SK-N-SH treated with all-trans-retinoic acid at 6 μM for 48 hours (cell line): ENCODE measurements around the gene SYTL3.

ENCODE experiments used
- ARNTL ChIP-seq: fragments of 450-650 bp; formaldehyde crosslinking; IDR thresholded peaks from 2 replicates; pipeline ENCODE4 v1.5.0; 2020; ENCODE audit warnings: low read depth, mild to moderate bottlenecking, moderate library complexity, borderline replicate concordance
- CREB5 ChIP-seq: fragments of 250-450 bp; sonication (Bioruptor Pico); IDR thresholded peaks from 2 replicates; pipeline ENCODE4 v1.5.1; 2020; ENCODE audit warnings: low read depth, mild to moderate bottlenecking, moderate library complexity
- CSDC2 ChIP-seq: fragments of 250-450 bp; sonication (Bioruptor Pico); IDR thresholded peaks from 2 replicates; pipeline ENCODE4 v1.5.0; 2020; ENCODE audit warnings: mild to moderate bottlenecking, moderate library complexity
- ESRRG ChIP-seq: fragments of 250-450 bp; sonication (Bioruptor Pico); IDR thresholded peaks from 2 replicates; pipeline ENCODE4 v1.6.1; 2021; ENCODE audit warnings: mild to moderate bottlenecking
- OSR1 ChIP-seq: fragments of 250-450 bp; sonication (Bioruptor Pico); IDR thresholded peaks from 2 replicates; pipeline ENCODE4 v1.8.0; 2022; ENCODE audit warnings: moderate library complexity, mild to moderate bottlenecking, inconsistent platforms
- PPARA ChIP-seq: fragments of 250-450 bp; sonication (Bioruptor Pico); IDR thresholded peaks from 2 replicates; pipeline ENCODE4 v1.5.0; 2020; ENCODE audit warnings: mild to moderate bottlenecking, borderline replicate concordance
- RARB ChIP-seq: fragments of 250-450 bp; sonication (Bioruptor Pico); IDR thresholded peaks from 2 replicates; pipeline ENCODE4 v1.8.0; 2021; ENCODE audit warnings: mild to moderate bottlenecking, moderate library complexity
- TCF4 ChIP-seq: fragments of 250-450 bp; sonication (Bioruptor Pico); IDR thresholded peaks from 2 replicates; pipeline ENCODE4 v1.8.0; 2021; ENCODE audit warnings: mild to moderate bottlenecking, moderate library complexity, borderline replicate concordance
- ZFP3 ChIP-seq: fragments of 250-450 bp; sonication (Bioruptor Pico); IDR thresholded peaks from 2 replicates; pipeline ENCODE4 v1.5.0; 2020; ENCODE audit warnings: mild to moderate bottlenecking, moderate library complexity
- ZNF70 ChIP-seq: fragments of 450-650 bp; formaldehyde crosslinking; IDR thresholded peaks from 2 replicates; pipeline ENCODE4 v1.5.0; 2020; ENCODE audit warnings: mild to moderate bottlenecking, moderate library complexity
- TF ChIP-seq, protein P1 (sequence below): fragments of 250-450 bp; sonication (Bioruptor Pico); IDR thresholded peaks from 2 replicates; pipeline ENCODE4 v1.8.0; 2020; ENCODE audit warnings: mild to moderate bottlenecking, moderate library complexity, borderline replicate concordance

DNA sequence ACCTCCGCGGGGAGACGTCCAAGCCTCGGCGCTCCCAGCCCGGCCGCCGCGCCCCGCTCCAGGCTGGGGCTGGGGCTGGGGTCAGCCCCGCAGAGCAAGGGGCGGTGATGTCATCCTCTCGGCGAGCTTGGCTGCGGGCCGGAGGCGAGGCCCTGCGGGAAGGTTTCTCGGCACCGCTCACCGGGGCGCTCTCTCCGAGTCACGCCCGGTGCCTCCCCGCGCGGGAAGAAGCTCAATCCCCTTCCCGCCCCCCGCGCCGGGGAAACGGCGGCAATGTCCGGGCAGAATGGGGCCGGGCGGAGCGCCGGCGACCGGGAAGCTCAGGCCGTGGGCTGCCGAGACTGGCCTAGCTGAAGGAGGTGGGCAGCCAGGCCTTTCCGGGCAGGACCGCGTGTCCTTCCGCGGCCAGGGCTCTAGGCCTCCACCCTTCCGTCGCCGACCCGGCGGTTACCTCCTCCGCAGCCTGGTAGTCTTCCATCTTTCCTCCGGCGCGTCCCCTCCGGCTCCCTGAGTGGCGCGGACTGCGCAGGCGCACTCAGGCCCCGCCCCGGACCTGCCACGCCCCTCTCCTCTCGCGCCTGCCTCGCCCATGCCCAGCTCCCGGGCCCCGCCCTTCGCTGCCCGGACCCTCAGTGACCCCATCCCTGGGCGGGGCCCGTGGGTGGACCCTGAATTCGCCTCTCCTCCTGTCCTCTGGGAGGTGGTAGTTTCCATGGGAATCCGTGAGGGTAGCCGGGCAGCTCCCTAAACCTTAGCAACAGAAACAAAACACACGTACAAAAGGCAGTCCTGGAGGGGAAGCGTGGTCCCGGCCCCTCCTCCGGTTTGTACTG, 5.4 kb upstream of the SYTL3 start, which contains the start of gene DYNLT1:
- TF ChIP-seq, protein P1, sequence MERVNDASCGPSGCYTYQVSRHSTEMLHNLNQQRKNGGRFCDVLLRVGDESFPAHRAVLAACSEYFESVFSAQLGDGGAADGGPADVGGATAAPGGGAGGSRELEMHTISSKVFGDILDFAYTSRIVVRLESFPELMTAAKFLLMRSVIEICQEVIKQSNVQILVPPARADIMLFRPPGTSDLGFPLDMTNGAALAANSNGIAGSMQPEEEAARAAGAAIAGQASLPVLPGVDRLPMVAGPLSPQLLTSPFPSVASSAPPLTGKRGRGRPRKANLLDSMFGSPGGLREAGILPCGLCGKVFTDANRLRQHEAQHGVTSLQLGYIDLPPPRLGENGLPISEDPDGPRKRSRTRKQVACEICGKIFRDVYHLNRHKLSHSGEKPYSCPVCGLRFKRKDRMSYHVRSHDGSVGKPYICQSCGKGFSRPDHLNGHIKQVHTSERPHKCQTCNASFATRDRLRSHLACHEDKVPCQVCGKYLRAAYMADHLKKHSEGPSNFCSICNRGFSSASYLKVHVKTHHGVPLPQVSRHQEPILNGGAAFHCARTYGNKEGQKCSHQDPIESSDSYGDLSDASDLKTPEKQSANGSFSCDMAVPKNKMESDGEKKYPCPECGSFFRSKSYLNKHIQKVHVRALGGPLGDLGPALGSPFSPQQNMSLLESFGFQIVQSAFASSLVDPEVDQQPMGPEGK (CRISPR knock-in tag) = no peak
- TF ChIP-seq OSR1 (CRISPR knock-in tag) (no peak), ESRRG (CRISPR knock-in tag) (no peak), ZNF70 (CRISPR knock-in tag) (no peak), ZFP3 (CRISPR knock-in tag) (no peak; the same call in 1 of the 2 replicates), CSDC2 (CRISPR knock-in tag) (0 out of 2 replicates have a peak, but pooled peaks have one; percentile 71), TCF4 (CRISPR knock-in tag) (no peak), PPARA (no peak), RARB (CRISPR knock-in tag) (no peak), CREB5 (CRISPR knock-in tag) (no peak), ARNTL (CRISPR knock-in tag) (no peak)
